GM18499 (cell line): ENCODE data around the gene PLIN3.
"Not testable (repeated sequence)": the region's sequence is repeated elsewhere in the genome, so short reads cannot be mapped to it uniquely, and the experiment has no call there.

Source experiments
- ATAC-seq: cut with Tn5 transposase; IDR thresholded peaks from one replicate; pipeline ENCODE4 v1.9.1; 2021; ENCODE audit warnings: moderate number of reproducible peaks; ENCODE audit not compliant: insufficient read depth, unreplicated experiment

PLIN3 gene

DNA sequence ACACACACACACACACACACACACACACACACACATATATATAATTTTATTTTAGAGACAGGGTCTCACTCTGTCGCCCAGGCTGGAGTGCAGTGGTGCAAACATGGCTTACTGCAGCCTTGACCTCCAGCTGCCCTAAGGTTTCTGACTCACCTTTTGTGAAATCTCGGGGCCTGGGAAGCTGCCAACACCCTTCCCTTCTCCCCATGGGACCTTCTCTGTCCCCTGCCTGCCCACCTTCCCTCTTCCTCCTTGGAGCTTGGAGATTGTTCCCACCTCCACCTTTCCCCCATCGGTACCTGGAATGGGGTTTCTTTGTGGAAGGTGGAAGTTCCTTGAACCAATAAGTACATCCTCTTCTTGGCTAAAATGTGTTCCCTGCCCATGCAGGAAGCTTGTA, 28.9 kb upstream of the PLIN3 start:
- ATAC-seq: no peak

DNA sequence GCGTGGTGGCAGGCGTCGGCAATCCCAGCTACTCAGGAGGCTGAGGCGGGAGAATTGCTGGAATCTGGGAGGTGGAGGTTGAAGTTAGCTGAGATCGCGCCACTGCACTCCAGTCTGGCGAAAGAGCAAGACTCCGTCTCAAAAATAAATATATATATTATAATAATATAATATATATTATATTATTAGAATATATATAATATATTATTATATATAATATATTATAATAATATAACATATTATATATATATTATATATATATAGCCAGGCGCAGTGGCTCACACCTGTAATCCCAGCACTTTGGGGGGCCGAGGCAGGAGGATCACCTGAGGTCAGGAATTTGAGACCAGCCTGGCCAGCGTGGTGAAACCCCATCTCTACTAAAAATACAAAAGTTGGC, 25.5 kb upstream of the PLIN3 start:
- not testable (repeated sequence) for ATAC-seq

DNA sequence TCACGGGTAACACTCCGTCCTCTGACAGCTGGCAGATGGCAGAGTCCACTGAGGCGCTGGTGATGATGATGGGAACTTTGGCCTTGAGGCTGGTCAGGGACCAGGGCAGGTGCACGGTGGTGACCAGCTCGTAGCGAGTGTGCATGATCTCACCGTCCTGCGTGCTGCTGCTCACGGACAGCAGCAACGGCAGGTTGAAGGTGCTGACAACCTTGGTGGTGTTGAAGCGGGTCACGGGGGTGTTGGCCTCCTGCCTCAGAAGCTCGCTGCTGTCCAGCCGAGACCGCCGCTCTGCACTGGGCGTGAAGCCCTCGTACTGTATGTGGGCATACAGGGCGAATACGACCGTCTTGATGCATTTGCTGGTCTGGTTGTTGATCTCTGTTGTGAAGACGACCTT, 23.6 kb upstream of the PLIN3 start:
- ATAC-seq: no peak

DNA sequence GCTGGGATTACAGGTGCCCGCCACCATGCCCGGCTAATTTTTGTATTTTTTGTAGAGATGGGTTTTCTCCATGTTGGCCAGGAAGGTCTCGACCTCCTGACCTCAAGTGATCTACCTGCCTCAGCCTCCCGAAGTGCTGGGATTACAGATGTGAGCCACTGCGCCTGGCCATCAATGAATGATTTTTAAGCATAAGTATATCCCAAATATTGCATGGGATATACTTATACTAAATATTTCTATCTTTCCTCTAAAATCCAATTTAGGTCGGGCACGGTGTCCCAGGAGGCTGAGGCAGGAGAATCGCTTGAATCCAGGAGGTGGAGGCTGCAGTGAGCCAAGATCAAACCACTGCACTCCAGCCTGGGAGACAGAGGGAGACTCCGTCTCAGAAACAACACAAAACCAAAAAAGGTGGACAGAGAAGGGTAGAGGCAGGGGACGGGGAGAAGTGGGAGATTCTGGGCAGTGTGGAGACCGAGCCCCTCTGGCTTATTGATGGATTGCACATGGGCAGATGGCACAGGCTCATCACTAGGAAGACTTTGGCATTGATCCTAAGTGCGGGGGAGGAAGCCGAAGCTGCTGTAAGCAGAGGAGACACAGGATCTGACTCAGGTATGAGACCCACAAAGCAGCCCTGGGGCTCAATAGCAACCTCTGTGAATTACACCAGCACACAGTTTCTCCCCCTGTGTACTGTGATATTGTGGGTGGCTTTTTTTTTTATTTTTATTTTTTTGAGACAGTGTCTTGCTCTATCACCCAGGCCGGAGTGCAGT, 21.8 kb upstream of the PLIN3 start:
- ATAC-seq: no peak

- ATAC-seq: not testable (repeated sequence)
Observed at GRCh38 chr19:4887803-4888202, 20.3 kb upstream of the PLIN3 start.

- not testable (repeated sequence) for ATAC-seq
Observed at GRCh38 chr19:4884993-4885392, 17.5 kb upstream of the PLIN3 start.

- ATAC-seq: not testable (repeated sequence)
Observed at GRCh38 chr19:4882874-4883273, 15.4 kb upstream of the PLIN3 start.

GRCh38 chr19:4879041-4879440, 11.6 kb upstream of the PLIN3 start:
- ATAC-seq: no peak

- ATAC-seq: no peak
Observed at GRCh38 chr19:4878491-4878968, 11.1 kb upstream of the PLIN3 start.

DNA sequence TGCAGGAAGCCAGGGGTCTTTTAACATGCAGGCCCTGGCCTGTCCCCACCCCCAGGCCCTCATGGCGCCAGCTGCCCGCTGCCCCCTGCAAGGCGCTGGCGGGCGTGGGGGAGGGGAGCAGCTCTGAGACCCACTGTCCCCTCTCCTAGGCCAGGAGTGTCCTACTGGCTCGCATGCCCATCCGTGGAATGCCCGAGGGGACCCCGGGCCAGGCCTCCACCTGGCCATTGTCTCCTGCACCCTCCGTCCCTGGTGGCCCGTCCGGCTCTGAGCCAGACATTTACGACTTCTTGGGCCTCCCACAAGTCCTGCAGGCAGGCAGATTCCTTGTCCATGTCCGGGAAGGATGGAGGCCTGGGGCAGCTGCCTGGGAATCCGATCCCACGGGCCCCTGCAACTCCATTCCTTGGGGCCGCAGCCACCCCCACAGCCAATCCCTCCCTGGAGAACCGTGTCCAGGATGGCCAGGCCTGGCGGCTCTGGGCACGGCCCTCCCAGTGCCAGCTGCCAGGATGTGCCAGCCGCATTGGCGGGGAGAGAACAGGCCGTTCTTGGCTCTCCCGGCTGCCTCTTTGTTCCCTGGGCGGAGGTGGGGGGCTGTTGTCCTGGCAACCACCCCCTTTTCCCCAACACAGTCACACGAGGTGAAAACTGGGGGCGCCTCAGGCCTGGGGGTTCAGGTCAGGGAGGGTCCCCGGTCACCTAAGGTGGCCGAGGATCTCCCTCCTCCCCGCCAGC, 10.5 kb upstream of the PLIN3 start:
- ATAC-seq: no peak

- no peak for ATAC-seq
Observed at GRCh38 chr19:4873930-4874329, 6.5 kb upstream of the PLIN3 start.

DNA sequence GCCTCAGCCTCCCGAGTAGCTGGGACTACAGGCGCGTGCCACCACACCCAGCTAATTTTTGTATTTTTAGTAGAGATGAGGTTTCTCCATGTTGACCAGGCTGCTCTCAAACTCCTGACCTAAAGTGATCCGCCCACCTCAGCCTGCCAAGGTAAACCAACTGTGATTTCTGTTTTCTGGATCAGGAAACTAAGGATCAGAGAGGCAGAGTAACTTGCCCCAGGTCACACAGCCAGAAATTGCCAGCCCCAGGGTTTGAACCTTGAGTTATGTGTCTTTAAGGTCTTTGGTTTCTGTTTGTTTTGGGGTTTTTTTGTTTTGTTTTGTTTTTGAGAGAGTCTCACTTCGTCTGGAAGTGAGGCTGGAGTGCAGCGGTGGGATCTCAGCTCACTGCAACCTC, 4.2 kb upstream of the PLIN3 start:
- ATAC-seq: no peak

DNA sequence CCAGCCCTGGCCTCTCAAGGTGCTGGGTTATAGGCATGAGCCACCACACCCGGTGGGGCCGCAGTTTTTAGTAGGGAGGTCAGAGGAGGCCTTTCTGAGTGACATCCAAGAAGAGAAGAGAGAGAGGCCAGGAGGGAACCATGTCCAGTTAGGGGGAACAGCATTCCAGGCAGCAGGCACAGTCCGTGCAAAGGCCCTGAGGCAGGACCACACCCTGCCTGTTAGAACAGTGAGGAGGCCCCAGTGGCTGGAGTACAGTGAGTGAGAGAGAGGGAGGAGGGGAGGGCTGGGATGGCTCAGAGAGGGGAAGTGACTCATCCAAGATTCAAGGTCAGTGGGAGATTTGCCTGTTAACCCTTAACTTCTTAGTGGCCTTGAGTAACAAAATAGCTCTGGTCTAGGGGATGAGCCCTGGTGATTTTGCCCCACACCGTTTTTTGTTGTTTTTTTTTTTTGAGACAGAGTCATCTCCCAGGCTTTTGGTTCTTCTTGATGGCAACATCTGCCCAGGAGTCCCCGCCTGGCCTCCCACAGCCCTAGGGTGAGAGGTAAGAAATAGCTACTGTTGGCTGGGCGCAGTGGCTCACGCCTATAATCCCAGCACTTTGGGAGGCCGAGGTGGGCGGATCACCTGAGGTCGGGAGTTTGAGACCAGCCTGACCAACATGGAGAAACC, 2.7 kb upstream of the PLIN3 start:
- no peak for ATAC-seq

DNA sequence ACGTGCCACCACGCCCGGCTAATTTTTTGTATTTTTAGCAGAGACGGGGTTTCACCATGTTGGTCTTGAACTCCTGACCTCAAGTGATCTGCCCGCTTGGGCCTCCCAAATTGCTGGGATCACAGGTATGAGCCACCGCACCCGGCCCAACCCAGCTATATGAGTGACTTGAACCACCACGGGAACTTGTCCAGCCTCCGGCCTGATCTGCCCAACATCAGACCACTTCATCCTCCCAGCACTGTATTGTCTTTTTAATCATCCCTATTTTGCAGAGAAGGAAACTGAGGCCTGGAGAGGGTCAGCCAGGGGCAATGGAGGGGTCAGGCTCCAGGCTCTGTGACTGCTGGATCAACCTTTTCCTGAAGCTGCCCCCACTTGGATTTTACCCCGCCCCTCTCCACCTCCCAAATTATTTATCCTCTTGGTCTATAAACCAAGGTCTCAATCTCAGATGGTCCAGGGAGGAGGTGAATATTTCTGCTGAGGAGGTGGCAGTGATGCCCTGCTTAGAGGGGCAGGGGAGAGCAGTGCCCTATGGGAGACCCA, 893 bp upstream of the PLIN3 start:
- ATAC-seq: no peak

DNA sequence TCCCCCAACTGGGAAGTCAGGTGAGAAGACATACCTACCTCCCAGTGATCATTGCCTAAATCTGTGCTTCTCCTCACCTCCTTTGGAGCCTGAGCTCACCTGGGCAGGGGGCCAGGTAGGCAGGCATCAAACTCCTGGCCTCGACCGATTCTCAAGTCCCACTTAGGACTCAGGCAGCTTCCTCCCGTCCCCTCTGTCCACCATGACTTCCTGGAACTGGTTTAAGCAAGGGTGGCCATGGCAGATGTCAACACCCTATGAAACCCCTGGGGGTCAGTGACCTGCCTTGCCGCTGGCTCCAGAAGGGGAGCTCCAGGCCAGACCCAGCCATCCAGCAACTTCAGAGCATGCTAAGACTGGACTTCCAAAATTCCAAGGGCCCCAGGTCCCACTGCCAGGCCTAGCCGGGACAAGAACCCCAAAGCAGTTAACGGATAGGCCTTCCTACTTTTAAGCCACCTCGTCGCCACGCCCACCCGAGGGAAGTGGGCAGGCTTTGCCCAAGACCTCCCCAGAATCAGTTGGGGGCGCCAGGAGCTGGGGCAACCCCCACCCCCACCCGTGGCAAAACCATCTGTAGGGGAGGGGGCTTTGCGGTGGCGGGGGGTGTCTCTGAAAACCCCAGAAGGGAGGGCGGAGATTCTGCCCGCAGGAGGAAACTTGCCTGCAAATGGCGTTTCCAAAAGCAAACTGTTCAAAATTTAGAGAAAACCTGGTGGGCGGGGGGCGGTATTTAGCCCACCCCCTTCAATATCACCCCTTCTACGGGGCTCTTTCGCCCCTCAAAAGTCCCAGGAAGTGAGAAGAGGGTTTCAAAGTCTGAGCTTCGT, 657 bp downstream of the PLIN3 start:
- ATAC-seq: no peak

DNA sequence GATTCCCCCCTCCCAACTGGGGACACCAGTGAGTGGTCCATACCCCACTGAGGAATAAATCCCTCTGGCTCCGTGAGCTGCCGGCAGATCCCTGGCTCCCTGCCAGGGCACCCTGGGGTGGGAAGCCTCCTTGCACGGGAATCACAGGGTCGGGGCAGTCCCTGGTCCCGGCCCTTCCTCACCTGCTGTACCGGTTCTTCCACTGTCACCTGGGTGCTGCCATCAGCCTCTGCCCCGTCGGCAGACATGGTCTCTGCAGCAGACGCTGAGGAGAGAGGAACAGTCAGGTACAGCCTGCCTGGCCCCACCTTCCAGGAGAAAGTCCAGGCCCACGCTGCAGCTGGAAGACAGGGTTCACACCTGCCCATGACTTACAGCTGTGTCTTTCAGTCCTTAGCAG, 6.3 kb downstream of the PLIN3 start:
- ATAC-seq: no peak

- ATAC-seq: no peak
Observed at GRCh38 chr19:4859697-4860096, 7.8 kb downstream of the PLIN3 start.

DNA sequence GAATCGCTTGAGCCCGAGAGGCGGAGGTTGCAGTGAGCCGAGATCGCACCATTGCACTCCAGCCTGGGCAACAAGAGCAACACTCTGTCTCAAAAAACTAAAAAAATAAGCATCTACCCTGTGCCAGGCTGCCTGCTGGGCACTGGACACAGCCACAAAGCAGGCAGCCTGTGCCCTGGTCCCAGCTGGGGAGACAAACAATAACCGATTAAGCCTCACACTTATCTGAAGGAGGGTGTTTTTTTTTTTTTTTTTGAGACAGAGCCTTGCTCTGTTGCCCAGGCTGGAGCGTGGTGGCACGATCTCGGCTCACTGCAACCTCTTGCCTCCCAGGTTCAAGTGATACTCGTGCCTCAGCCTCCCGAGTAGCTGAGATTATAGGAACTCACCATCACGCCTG, 11.0 kb downstream of the PLIN3 start:
- not testable (repeated sequence) for ATAC-seq

GRCh38 chr19:4853506-4853905, 14.0 kb downstream of the PLIN3 start:
- not testable (repeated sequence) for ATAC-seq

- ATAC-seq: no peak
Observed at GRCh38 chr19:4852484-4852883, 15.0 kb downstream of the PLIN3 start.
